ENCODE results near the gene ANKFY1.

DNA sequence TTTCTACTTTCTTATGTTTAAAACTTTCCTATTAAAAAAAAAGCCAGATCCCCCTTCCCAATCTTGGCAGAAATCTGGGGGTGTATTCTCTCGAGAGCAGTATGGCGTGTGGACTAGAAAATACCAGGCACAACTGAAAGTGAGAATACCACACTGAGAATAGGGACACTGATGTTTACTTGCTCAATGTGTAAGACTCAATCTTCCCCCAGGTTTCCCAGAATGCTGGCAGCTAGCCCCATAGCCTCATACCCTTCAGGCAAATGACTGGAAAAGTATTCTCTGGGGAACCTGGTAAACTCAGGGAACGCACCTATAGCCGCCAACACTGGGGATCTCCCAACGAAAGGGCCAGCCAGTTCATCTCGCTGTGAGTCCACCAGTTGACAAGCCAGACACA, 136.2 kb downstream of the ANKFY1 start:
- TF ChIP-seq ZBTB8A (tag by site-specific recombination; IDR thresholded peaks at IDR 0.05) (no peak), CTCF (tag by site-specific recombination; IDR thresholded peaks at IDR 0.05) (no peak)

All from HEK293 (cell line).